GM21576 (cell line): Measurements from ENCODE around the gene SRRM5.
"Not testable (repeated sequence)": the region's sequence is repeated elsewhere in the genome, so short reads cannot be mapped to it uniquely, and the experiment has no call there.

ENCODE experiments used
- ATAC-seq: cut with Tn5 transposase; IDR thresholded peaks from one replicate; pipeline ENCODE4 v1.9.1; 2021; ENCODE audit warnings: mild to moderate bottlenecking, moderate library complexity; ENCODE audit not compliant: unreplicated experiment

The SRRM5 gene

GRCh38 chr19:43591904-43592772 lies 19.8 kb upstream of the SRRM5 start:
- no peak for ATAC-seq

GRCh38 chr19:43592800-43593350 lies 19.0 kb upstream of the SRRM5 start:
- ATAC-seq, result no peak

- no peak for ATAC-seq
These were observed 17.7 kb upstream of the SRRM5 start for GRCh38 chr19:43594081-43594697.

GRCh38 chr19:43594710-43595604 lies 16.9 kb upstream of the SRRM5 start:
- no peak for ATAC-seq

- peak; percentile 2 for ATAC-seq
These were observed 16.3 kb upstream of the SRRM5 start for GRCh38 chr19:43595605-43595998.

- ATAC-seq, result peak; percentile 64
These were observed 15.7 kb upstream of the SRRM5 start, which contains the start of the genes IRGQ and ZNF576 for GRCh38 chr19:43595999-43596841. IRGQ (minus strand) TSS chr19:43596134; CDS start chr19:43595338, 796 bp downstream. ZNF576 (plus strand) TSS chr19:43596595; CDS start chr19:43597109, 514 bp downstream.

GRCh38 chr19:43596842-43597461 lies 14.9 kb upstream of the SRRM5 start:
- ATAC-seq, result no peak

GRCh38 chr19:43597876-43598275 lies 14.0 kb upstream of the SRRM5 start:
- no peak for ATAC-seq

- no peak for ATAC-seq
These were observed 13.2 kb upstream of the SRRM5 start for GRCh38 chr19:43598445-43599240.

GRCh38 chr19:43599635-43600295 lies 12.1 kb upstream of the SRRM5 start:
- ATAC-seq, result no peak

GRCh38 chr19:43600326-43600725 lies 11.6 kb upstream of the SRRM5 start:
- not testable (repeated sequence) for ATAC-seq

- ATAC-seq, result no peak
These were observed 5.9 kb upstream of the SRRM5 start for GRCh38 chr19:43605875-43606568.

- ATAC-seq, result no peak
These were observed 5.2 kb upstream of the SRRM5 start for GRCh38 chr19:43606569-43607229.

- ATAC-seq, result no peak
These were observed 4.4 kb upstream of the SRRM5 start for GRCh38 chr19:43607238-43608205.

GRCh38 chr19:43609872-43610271 lies 2.0 kb upstream of the SRRM5 start:
- ATAC-seq, result no peak

GRCh38 chr19:43610493-43610892 lies 1.4 kb upstream of the SRRM5 start:
- no peak for ATAC-seq
